ENCODE data around the gene THRB.

Gene THRB

DNA sequence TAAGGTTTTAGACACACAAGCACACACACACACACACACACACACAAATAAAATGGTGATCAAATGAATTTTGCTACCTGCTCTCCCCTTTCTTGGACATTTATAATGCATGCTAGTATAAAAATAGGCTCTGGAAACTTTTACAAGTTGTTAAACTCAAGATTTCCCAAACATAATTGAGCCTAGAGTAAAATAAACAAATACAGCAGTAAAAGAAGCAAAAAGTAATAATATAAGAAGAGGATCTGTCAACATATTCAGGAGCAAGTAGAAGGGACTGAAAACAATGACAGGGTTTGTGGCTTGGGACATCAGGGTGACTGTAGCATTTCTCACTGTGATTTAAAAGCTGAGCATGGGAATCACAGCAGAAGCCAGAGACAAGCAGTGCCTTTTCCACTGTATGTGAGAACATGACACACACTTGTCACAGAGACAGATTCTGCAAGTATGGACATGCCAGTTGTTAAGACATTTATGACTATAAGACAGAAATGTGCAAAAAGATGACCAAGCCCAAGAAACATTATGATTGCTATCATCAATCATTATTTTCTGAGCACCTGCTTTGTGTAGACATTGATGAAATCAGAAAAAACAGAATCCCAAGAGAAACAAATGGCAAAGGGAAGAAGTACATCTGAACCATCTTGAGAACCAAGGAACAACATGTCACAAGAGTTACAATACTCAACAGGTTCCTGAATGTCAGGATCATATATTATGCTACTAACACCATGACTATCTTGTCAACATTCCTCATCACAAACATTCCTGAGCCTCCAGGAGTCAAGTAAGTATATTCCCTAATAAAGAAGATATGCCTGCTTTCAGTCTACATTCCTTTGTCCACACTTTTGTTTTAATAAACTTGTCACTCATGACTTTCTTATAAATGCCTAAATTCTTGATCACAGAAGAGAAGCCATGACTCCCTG lies 7.1 kb downstream of the THRB start:
- DNase-seq (ENCODE audit: low read depth): no peak

DNA sequence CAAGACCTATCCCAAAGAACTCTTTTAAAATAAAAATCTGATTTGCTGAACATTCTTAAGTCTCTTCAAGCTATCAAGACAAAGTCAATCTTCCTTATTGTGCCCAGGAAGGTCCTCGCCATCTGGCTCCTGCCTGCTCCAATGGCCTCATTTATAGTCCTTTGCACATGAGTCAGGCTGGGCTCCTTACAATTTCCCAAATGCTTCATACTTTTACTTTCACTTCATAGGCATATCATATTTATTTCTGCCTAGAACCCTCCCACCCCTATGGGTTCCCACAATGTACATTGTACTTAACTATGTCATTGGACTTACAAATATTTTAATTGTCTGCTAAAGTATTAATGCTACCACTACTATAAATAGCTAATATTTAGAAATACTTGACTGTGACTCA lies 9.1 kb downstream of the THRB start:
- DNase-seq (ENCODE audit: low read depth): no peak

DNA sequence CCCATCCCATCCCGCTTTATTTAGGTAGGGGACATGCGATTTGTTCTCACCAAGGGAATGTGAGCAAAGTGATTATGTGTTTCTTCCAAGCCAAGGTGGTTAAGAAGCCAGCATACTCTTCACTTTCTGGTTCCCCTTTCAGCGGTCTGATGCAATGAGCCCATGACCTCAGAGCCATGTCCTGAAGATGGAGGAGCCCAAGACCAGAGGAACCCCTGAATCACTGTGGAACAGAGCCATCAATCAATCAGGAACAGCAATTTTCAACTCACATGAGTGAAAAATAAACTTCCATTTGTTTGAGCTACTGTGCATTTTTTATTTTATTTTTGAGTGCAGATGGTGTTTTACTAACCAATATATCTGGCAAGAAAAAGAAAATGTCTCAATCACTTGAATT lies 10.8 kb downstream of the THRB start:
- no peak for DNase-seq (ENCODE audit: low read depth)

DNA sequence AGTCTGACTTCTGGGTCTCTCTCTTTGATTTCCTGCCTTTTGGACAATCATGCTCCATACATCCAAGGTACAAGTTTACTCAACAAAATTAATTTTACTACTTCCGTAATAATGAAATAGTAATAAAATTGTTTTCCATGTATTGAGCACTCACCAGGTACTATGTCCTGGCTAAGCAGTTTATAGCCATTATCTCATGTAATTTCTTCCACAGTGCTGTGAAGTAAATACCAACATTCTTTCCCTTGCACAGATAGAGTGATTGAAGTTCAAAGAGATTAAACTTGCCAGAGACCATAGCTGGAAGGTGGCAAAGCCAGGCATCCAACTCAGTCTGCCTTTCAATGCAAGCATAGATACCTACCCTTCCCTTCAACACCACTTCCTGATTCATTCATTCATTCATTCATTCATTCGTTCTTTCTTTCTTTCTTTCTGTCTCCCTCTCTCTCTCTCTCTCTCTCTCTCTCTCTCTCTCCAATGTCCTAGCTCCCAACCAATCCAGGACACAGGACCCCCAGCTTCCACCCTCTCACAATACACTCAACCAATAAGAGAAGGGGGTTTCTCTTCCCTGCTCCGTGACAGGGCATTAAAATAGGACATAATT lies 12.4 kb downstream of the THRB start:
- DNase-seq (ENCODE audit: low read depth): no peak

DNA sequence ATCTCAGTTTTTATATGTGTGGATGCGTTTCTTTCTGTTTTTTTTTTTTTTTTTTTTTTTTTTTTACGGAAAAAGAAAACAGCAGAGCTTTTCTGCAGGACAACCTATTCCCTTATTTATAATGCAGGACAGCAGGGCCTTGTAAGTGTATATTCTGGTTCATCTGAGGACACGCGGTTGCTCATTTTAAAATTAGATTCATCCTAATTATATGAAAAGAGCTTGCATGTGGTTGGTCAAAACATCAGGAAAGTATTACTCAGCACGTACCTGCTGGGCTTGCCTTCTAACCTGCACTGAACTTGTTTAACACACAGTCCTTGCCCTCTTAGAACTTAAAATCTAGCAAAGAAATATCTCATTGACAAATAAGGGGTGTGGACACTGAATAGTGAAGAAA lies 13.5 kb downstream of the THRB start:
- no peak for DNase-seq (ENCODE audit: low read depth)

DNA sequence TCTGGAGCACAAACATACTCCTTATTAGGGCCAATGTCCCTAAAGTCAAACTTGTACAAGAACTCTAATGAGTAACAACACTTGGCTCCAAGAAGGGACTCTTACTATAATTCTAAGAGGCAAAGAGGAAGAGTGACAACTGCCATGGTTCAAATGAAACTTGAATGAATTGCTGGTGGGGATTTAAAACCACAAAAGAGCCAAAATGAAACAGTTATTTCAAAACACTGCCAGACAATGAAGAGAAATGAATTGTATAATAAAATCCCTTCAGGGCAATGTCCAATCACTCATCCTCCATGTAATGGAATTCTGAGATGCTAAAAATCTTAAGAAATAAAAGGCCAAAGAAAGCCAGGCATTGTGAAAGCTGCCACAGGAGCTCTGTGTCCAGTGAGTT lies 14.2 kb downstream of the THRB start:
- DNase-seq (ENCODE audit: low read depth): no peak

DNA sequence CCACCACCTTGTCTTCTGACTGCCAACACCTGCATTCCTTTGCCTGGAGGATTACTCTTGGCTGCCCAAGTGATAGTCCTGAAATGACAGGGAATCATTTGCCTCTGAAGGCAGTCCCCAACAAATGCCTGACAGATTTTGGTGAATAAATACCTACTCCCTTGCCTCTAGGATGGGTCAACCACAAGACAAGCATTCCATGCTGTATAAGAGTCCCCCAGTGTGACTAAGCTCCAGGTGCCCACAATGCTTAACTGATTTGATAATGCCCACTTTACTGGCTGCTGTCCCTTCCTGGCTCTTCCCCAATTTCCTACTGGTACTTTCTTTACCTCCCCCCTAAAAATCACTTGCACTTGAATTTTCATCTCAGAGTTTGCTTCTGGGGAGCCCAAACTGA lies 14.8 kb downstream of the THRB start:
- no peak for DNase-seq (ENCODE audit: low read depth)

DNA sequence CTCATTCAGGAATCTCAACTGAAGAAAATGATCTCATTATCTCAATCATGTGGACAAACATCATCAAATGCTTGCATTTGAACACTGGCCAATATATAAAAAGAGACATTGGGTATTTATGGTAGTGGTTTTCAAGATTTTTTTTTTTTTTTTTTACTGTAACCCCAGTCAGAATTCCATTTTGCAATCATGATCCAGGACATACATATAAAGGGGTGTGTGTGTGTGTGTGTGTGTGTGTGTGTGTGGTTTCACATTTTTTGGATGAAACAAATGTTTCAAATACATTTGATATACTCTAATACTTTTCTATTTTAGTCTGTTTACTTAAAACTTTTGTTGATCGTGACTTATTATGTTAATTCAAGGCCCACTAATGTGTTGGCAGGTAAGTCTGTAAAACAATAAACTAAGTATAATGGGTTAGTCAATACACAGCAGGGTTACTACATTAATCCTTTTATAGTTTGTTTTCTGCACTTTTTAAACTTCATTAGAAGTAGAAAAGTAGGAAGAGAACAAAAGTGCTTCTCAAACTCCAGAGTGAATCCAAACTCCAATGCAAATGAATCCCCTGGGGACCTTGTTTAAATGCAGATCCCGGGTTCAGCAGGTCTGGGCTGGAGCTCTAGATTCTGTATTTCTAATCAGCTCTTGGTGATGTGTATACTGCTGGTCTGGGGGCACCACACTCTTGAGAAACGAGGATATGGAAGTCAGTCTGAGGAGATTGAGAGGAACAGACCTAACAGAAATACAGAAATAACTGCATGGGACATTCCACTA lies 17.6 kb downstream of the THRB start:
- DNase-seq (ENCODE audit: low read depth): no peak

DNA sequence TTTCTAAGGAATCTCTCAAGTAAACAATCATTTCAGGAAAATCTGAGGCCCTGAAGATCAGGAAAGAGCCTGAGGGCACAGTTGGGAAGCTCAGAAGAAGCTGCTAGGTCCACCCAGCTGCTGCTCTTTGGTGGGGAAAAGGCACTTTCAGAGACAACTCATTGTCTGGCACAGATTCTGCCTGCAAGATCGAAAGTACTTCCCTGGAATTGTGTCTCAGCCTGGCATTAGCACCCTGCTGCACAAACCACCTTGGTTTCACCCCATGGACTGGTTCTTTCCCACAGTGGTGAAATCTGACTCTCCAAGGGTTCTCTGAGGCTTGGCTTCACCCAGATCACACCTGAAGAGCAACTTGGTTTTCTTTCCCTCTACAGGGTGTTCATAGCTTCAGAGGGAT lies 18.7 kb downstream of the THRB start:
- DNase-seq (ENCODE audit: low read depth): no peak

DNA sequence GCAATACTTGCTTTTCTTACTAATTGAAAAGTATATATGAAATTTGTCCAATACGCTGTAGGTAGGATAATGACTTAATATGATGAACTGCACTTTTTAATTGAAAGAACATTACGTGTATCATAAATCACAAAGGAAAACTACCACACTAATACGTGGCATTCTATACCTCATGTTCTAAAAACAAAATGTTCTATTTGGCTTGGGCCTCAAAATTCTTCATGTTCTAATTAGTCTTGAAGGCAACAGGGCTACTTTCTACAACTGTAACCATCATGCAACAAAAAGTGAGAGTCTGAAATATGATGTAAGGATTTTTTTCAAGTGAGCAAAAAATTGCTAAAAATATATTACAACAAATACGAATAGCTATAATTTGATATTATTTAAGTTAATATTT lies 19.8 kb downstream of the THRB start:
- DNase-seq (ENCODE audit: low read depth): no peak

DNA sequence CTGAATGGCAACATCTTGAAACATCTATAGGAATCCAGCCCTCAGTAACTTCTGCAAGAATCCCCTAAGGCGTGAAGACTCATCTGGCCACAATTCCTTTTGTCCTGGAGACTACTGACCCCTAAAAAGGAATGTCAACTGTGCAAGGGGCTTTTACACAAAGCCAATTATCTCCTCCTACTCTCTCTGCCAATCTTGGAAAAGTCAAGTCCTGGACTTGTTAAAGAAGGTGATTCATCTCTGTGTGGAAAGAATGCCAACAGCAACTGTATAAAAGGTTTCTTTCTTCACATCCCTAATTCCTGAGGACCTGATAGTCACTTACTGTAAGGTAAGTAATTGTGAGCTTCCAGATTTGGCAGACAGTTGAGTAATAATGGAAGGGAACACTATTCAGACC lies 22.3 kb downstream of the THRB start:
- no peak for DNase-seq (ENCODE audit: low read depth)

DNA sequence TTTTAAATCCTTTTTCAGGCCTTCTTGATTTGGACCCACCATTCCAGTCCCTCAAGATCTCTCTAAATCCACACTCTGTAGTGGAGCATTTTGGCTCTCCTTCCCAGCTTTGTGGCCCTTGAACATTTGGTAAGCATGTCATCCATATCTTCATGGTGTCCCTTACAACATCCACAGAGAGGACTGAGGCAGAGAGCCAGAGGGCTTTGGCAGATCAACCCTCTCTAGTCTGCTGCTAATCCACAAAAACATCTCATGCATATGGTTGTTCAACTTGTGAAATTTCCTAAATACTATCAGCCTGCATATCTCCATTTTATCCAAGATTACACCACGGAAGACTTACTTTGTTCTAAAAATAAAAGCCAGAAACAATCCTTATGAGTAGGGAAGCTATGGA lies 23.2 kb downstream of the THRB start:
- no peak for DNase-seq (ENCODE audit: low read depth)

DNA sequence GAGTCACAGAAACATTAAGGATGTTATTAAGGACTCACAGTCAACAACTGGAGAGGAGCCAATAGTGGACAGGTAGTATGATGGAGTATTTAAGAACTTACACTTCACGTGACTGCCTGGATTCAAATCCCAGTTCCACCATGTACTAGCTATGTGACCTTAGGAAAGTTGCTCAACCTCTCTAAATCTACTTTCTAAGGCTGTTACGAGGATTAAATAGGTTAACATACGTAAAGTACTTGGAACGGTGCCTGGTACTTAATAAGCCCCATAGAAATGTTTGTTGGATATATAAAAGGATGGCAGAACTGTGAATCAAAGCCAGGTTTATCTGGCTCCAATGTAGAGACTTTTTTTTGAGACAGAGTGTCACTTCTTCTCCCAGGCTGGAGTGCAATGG lies 24.4 kb downstream of the THRB start:
- DNase-seq (ENCODE audit: low read depth): no peak

DNA sequence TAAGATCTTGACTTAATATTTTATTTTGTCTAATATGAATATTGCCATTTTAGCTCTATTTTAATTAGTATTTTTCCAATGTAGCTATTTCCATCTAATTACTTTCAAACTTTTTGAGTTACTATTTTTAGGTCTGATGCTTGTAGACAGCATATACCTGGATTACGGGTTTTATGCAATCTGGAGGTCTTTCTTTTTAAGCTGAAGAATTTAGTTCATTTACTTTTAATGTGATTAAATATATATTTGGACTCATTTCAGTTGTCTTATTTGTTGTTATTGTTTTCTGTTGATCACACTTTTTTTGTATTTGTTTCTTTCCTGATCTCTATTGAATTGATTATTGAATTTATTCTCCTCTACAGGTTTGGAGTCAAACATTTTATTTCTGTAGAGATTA lies 30.3 kb downstream of the THRB start:
- DNase-seq (ENCODE audit: low read depth): no peak

DNA sequence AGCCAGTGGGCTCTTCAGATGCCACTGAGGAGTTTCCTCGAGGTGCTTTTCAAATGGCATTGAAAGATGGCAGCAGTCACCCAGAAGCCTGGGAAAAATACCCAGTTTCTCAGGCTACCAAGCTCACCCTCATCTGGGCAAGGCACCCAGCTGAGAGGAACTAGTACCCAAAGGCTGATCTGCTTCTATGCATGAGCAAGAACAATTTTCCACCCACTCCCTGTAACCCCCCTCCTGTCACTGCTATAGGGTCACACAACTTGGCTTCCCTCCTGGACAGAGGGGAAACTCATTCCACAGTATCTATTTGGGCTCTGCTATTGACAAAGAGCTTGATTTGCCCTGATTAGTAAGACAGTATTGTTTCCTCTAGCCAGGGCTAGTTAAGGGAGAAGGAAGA lies 31.9 kb downstream of the THRB start:
- no peak for DNase-seq (ENCODE audit: low read depth)

DNA sequence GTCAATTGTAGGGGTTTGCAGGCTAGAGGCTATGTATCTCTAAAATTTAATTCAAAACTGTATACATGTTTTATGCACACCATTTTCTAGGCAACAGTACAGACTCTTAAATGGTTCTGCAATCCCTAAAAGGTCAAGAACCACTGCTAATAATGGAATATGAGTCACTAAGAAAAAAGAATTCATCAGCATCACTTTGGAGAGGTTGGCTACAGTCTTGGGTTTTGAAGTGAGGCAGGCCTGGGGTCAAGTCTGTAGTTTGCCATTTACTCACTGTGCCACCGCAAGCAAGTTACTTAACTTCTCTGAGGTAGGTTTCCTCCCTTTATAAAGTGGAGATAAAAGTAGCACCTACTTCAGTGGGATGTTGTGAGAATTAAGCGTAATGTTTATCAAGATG lies 33.7 kb downstream of the THRB start:
- no peak for DNase-seq (ENCODE audit: low read depth)

DNA sequence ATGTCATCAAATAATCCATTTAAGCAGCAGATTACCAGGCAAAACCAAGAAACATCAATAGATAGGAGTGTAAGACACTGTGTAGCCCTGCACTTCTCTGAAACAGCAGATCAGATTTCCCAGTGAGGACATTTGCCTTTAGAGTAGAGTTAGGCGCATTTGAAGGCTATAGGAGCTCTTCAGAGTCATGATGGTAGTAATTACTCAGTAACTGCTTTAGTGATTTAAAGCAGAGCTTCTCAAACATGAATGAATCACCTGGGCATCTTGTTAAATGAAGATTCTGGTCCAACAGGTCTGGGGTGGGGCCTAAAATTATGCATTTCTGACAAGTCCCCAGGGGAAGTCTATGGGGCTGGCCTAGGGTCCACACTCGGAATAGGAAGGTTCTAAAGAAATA lies 36.9 kb downstream of the THRB start:
- no peak for DNase-seq (ENCODE audit: low read depth)

DNA sequence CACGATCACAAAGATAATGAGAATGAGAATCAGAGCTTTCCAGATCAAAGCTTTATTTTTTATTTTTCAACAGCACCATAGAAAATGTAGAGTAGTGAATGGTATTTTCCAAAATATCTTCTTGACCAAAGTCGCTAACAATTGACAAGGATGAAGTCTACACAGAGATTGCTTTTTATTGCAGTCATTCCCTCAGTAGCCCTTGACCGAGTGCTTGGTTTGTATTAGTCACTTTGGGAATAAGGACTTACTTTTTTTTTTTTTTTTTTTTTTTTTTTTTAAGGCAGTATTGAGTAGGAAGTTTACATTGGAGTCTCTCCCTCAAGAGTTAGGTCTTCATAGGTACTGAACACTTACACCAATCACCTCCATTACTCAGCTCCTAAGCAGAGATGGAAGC lies 39.8 kb downstream of the THRB start:
- no peak for DNase-seq (ENCODE audit: low read depth)

DNA sequence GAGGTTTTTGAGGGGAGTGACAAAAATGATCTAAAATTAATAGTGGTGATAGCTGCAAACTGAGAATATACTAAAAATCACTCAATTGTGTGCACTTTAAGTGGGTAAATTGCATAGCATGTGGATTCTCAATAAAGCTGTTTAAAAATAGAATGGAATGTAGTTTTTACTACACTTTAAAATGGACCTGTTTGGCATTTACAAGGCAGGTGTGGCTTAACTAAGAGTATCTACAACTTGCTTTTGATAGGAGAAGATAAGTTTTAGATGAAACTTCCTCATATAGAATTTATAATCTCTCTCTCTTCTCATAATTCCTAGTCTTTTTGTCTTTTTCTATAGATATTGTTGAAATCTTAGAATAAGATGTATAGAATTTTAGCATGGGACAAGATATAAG lies 40.3 kb downstream of the THRB start:
- DNase-seq (ENCODE audit: low read depth): no peak

DNA sequence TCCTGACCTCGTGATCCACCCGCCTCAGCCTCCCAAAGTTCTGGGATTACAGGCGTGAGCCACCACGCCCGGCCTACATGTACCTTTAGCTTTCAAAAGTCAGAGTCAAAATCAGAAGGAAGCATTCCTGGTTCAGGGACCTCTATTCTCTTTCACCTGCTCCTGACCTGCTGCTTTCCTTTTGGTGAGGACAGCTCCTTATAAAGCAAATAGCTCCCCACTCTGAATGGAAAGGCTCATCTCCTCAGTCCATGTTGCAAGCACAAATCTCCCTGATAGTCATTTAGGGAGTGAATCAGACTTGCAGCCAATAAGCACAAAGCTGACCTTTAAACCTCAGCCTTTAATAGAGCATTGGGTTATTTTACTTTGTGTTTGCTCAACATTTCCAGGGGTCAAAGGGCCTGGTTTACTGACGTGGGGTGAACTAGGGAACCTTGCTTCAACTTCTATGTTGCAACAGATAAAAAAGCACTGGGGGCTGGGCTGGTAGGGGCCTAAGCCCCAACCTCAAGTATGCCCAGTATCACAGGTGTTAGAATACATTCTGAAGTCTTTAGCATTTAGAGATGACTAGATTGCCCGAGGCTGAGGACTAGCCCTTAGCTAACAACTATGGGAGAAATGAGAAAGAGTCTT lies 43.1 kb downstream of the THRB start:
- DNase-seq (ENCODE audit: low read depth): no peak

DNA sequence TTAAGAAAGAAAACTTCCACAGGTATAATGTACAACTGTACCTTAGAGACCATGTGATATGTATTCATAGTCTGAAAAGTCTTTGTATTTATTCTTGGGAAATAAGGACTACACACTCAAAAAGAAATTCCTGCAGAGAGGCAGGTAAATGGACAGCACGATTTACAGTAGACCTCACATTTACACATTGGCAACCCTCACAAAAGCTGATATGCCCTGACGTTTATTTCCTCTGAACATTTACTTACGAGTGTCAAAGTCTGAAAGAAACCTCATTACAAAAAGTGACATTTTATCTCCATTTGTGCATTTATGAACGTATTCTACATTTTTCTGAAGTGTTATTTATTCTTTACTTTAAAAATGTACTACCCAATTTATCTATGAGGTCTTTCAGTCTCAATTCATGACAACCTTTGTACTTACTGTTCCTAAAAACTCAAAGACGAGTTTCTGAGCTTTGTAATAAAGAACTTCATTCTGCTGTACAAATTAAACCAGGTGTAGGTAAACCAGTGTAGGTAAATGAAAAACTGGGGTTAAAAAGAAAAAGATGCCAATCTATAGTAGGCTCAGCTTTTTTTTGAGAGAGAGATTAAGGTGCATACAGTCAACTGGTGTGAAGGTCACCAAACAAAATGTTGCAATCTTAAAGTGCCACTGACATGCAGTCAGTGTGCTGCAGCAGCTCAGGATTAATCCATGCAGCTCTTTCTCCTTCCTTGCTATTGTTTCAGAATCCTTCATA lies 44.3 kb downstream of the THRB start:
- no peak for DNase-seq (ENCODE audit: low read depth)

DNA sequence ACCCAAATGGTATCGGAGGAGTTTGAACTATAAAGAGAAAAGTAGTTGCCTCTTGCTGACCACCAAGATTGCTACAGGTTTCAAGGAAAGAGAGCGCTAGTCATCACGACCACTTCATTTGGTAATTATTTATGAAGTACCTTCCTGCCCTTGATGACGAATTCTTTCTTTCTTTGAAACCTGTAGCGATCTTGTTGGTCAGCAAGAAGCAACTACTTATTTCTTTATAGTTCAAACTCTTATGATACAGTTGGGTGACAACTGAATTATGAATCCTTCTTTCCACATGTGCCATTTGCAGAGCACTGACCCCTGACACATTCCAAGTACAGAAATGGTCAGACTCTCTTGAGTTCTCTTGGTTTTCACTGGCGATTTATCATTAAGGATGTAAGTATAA lies 46.8 kb downstream of the THRB start:
- DNase-seq (ENCODE audit: low read depth): no peak

Data from GM04504 (cell line).